DOHH2 (cell line): ENCODE results near the gene FAM131C.
"Not testable (repeated sequence)": the region's sequence is repeated elsewhere in the genome, so short reads cannot be mapped to it uniquely, and the experiment has no call there.

Source experiments
- H3F3A ChIP-seq: fragments of 200-600 bp; sonication (generic), shearing (Covaris generic); 2 replicates; pipeline ENCODE4 v1.6.0; 2016; ENCODE audit warnings: antibody characterized with exemption, mild to moderate bottlenecking; ENCODE audit not compliant: control insufficient read depth, insufficient read depth
- H3K27ac ChIP-seq: fragments of 200-600 bp; sonication (generic); 2 replicates; pipeline ENCODE4 v1.5.1; 2014; ENCODE audit warnings: low read depth, mild to moderate bottlenecking, low read length, moderate library complexity
- H3K27me3 ChIP-seq: fragments of 200-600 bp; sonication (generic); 2 replicates; pipeline ENCODE4 v1.6.1; 2014; ENCODE audit warnings: mild to moderate bottlenecking, low read length, mixed read lengths; ENCODE audit not compliant: control insufficient read depth
- H3K36me3 ChIP-seq: fragments of 200-600 bp; sonication (generic); 2 replicates; pipeline ENCODE4 v1.6.1; 2014; ENCODE audit warnings: mild to moderate bottlenecking, low read length, moderate library complexity, mixed read lengths; ENCODE audit not compliant: control insufficient read depth
- H3K4me1 ChIP-seq: fragments of 200-600 bp; sonication (generic); 2 replicates; pipeline ENCODE4 v1.6.1; 2014; ENCODE audit warnings: mild to moderate bottlenecking, low read length, mixed read lengths; ENCODE audit not compliant: control insufficient read depth
- H3K4me2 ChIP-seq: fragments of 200-600 bp; sonication (generic); 2 replicates; pipeline ENCODE4 v1.6.0; 2014; ENCODE audit warnings: mild to moderate bottlenecking, low read length, moderate library complexity
- H3K4me3 ChIP-seq: fragments of 200-600 bp; sonication (generic); 2 replicates; pipeline ENCODE4 v1.5.1; 2014; ENCODE audit warnings: mild to moderate bottlenecking, low read length, mixed read lengths
- H3K79me2 ChIP-seq: fragments of 200-600 bp; sonication (generic); 2 replicates; pipeline ENCODE4 v1.6.1; 2014; ENCODE audit warnings: mild to moderate bottlenecking, low read length, mixed read lengths; ENCODE audit not compliant: control insufficient read depth
- H3K9me2 ChIP-seq: fragments of 200-600 bp; sonication (generic); replicated peaks from 2 replicates; pipeline ENCODE4 v1.6.1; 2014; ENCODE audit warnings: mild to moderate bottlenecking, low read length, mixed read lengths; ENCODE audit not compliant: control insufficient read depth
- H3K9me3 ChIP-seq: fragments of 200-600 bp; sonication (generic); 2 replicates; pipeline ENCODE4 v1.6.1; 2014; ENCODE audit warnings: antibody characterized with exemption, low read length, mixed read lengths; ENCODE audit not compliant: control insufficient read depth, insufficient read depth
- H4K20me1 ChIP-seq: fragments of 200-600 bp; sonication (generic); 2 replicates; pipeline ENCODE4 v1.6.0; 2014; ENCODE audit warnings: low read depth, mild to moderate bottlenecking, antibody characterized with exemption, low read length, moderate library complexity; ENCODE audit not compliant: control insufficient read depth, insufficient read depth
- EZH2phosphoT487 ChIP-seq: fragments of 200-600 bp; sonication (generic); IDR thresholded peaks from 2 replicates; pipeline ENCODE4 v1.6.1; 2017; ENCODE audit warnings: borderline replicate concordance, mild to moderate bottlenecking, antibody characterized with exemption, low read length, moderate library complexity, mixed read lengths
- TF ChIP-seq, protein P1 (sequence below): fragments of 200-600 bp; sonication (generic); IDR thresholded peaks from one replicate; pipeline ENCODE4 v1.5.1; 2014; ENCODE audit warnings: antibody characterized with exemption, mild to moderate bottlenecking, low read depth, low read length; ENCODE audit not compliant: poor library complexity, severe bottlenecking

Gene FAM131C

DNA sequence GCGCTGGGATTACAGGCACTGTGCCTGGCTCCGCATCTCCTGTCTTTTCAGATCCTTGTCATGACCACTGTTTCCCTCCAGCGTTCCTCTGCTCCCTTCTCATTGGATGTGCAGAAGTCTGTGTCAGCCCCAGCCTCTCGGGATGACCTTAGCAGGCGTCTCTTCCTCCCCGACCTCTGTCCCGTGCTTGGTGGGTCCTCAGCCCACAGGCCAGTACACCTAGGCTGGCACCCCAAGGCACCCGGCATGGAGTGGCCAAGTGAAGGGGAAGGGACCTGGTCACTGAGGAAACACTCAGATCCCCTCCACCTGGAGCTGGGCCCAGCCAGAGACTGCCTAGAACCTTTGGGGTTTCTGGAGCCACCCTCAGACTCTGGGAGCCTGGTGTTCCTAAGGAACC, 32.3 kb downstream of the FAM131C start:
- Histone ChIP-seq H3F3A (no peaks in the 10 kb centered on the region), H3K79me2 (no peaks in the 10 kb centered on the region), H3K36me3 (no peaks in the 10 kb centered on the region), H4K20me1 (no peaks in the 10 kb centered on the region), H3K27ac (no peak overlapping the region), H3K27me3 (no peaks in the 10 kb centered on the region; the same call in 1 of the 2 replicates), H3K9me3 (no peaks in the 10 kb centered on the region), H3K4me1 (no peaks in the 10 kb centered on the region), H3K4me2 (no peak overlapping the region), H3K4me3 (no peak overlapping the region), H3K9me2 (no peaks in the 10 kb centered on the region)
- no peak for TF ChIP-seq EZH2phosphoT487
- TF ChIP-seq, protein P1, sequence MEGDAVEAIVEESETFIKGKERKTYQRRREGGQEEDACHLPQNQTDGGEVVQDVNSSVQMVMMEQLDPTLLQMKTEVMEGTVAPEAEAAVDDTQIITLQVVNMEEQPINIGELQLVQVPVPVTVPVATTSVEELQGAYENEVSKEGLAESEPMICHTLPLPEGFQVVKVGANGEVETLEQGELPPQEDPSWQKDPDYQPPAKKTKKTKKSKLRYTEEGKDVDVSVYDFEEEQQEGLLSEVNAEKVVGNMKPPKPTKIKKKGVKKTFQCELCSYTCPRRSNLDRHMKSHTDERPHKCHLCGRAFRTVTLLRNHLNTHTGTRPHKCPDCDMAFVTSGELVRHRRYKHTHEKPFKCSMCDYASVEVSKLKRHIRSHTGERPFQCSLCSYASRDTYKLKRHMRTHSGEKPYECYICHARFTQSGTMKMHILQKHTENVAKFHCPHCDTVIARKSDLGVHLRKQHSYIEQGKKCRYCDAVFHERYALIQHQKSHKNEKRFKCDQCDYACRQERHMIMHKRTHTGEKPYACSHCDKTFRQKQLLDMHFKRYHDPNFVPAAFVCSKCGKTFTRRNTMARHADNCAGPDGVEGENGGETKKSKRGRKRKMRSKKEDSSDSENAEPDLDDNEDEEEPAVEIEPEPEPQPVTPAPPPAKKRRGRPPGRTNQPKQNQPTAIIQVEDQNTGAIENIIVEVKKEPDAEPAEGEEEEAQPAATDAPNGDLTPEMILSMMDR = no peak

DNA sequence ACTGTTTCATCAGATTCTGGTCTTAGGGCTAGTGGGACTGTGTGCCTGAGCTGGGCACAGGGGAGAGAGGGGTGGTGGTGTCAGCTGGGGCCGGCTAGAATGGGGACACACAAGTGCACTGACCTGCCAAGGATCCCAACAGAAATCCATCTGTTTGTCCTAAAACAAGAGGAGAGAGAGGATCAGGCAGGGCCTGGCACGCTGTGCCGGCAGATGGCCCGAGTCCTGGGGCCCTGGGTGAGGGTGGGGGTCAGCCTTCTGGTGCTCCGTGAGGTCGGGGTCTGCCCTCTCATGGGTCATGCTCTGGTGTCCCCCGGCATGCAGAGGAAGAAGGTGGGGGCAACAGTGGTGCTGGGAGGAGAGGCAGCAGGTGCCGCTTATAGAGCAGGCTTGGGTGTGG, 33.6 kb downstream of the FAM131C start:
- not testable (repeated sequence) for H3K4me1 ChIP-seq, H3K4me3 ChIP-seq, H3K36me3 ChIP-seq, H3K27ac ChIP-seq, H3K27me3 ChIP-seq, H3F3A ChIP-seq, H4K20me1 ChIP-seq, H3K9me3 ChIP-seq, H3K79me2 ChIP-seq, H3K4me2 ChIP-seq, H3K9me2 ChIP-seq

DNA sequence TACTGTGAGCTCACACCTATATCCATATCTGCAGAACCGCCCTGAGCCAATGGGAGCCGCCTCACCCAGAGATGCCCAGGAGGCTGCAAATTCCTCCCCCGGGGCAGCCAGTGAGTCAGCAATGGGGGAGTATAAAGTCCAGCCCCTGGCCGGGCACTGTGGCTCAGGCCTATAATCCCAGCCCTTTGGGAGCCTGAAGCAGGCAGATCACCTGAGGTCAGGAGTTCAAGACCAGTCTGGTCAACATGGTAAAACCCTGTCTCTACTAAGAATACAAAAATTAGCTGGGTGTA, 34.9 kb downstream of the FAM131C start:
- H3K27ac ChIP-seq = no peak overlapping the region
- no peaks in the 10 kb centered on the region for H3K79me2 ChIP-seq
- TF ChIP-seq, protein P1 = no peak
- TF ChIP-seq EZH2phosphoT487 = no peak
- no peak overlapping the region for H3K4me2 ChIP-seq
- no peaks in the 10 kb centered on the region for H3K9me2 ChIP-seq
- H3K9me3 ChIP-seq = no peaks in the 10 kb centered on the region
- no peaks in the 10 kb centered on the region for H3K4me1 ChIP-seq
- no peaks in the 10 kb centered on the region for H4K20me1 ChIP-seq
- H3K36me3 ChIP-seq = no peaks in the 10 kb centered on the region
- no peaks in the 10 kb centered on the region for H3F3A ChIP-seq
- H3K4me3 ChIP-seq = no peak overlapping the region
- no peaks in the 10 kb centered on the region; the same call in 1 of the 2 replicates for H3K27me3 ChIP-seq

DNA sequence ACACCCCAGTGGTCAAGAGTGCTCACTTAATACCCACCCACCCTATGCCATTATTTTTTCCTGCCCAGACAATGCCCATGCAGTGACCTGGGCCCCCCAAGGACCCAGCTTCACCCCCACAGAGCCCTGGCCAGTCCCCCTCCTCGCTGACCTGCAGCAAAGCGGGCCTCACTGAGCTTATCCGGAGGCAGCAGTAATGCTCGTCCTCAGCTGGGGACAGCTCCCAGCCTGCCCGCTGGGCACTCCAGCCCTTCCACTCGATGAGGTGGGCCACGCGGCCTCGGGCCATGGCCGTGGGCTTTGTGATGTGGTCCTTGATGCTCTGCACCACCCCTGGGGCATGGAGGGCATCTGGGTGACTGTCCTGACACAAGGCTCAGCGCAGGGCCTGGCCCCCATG, 37.0 kb downstream of the FAM131C start:
- H4K20me1 ChIP-seq, H3K4me3 ChIP-seq, H3F3A ChIP-seq, H3K79me2 ChIP-seq, H3K27me3 ChIP-seq, H3K4me1 ChIP-seq, H3K9me2 ChIP-seq, H3K4me2 ChIP-seq, H3K36me3 ChIP-seq, H3K27ac ChIP-seq, H3K9me3 ChIP-seq: not testable (repeated sequence)

DNA sequence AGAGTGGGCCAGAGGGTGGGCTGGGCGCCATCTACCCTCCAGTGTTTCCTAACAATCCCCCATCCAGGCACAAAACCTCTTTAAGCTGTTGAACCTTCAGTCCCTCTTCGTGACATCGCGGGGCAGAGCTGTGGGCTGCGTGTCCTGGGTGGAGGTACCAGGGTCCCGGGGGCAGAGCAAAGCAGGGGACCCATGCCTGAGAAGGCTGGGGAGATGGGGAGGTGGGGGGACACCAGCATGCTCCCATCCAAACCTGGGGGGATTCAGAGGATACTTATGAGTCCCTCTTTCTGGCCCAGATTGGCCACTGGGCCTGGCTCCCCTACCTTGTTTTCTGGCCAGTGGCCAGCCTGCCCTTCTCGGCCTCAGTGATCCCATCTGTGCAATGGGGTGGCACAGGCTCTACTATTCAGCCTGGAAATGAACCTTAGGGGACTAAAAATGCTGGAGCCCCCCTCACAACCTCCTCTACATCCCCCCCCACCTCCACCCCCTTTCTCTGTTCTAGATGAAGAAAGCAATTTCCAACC, 40.3 kb downstream of the FAM131C start:
- not testable (repeated sequence) for H3K4me2 ChIP-seq

More for the DNA sequence above, 40.3 kb downstream of the FAM131C start:
- not testable (repeated sequence) for H4K20me1 ChIP-seq, H3F3A ChIP-seq, H3K9me2 ChIP-seq, H3K79me2 ChIP-seq, H3K36me3 ChIP-seq, H3K27me3 ChIP-seq, H3K27ac ChIP-seq, H3K9me3 ChIP-seq, H3K4me3 ChIP-seq, H3K4me1 ChIP-seq
